COLO668 (cell line): ENCODE measurements around the gene FGF8.

Experiments used
- DNase-seq: peaks from one replicate; lab custom pipeline; 2025; ENCODE audit not compliant: unreplicated experiment; lab: John Stamatoyannopoulos, UW

Gene FGF8

GRCh38 chr10:101741938-101742337, 34.0 kb downstream of the FGF8 start:
- no peak for DNase-seq

GRCh38 chr10:101736666-101737065, 39.2 kb downstream of the FGF8 start:
- DNase-seq, result no peak

DNA sequence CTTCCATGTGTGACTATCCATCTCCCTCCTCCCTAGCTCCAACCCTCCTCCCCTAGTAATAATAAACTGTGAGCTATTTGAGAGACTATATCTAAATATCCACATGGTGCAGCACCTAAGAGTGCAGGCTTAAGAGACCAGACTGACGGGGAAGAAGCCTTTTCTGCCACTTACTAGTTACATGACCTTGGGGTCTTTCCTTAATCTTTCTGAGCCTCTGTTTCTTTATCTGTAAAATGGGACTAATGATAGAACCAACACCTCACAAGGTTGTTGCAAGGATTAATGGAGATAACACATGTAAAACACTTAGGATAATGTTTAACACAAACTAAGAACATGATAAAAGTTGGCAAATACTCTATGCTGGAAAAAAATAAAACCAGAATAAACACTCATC, 43.8 kb downstream of the FGF8 start:
- DNase-seq, result no peak

DNA sequence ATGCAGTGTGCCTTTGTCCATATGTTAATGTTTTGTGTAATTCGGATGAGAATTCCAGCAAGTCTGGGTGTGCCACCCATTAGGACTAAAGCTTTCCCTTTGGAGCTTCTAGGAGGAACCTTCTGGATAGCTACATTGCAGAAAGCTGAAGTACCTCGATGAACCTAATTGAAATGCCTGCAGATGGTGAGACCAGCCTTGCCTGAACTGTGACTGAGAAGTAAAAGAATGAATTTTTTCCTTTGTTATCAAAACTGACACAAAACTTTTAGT, 49.9 kb downstream of the FGF8 start:
- DNase-seq, result no peak

DNA sequence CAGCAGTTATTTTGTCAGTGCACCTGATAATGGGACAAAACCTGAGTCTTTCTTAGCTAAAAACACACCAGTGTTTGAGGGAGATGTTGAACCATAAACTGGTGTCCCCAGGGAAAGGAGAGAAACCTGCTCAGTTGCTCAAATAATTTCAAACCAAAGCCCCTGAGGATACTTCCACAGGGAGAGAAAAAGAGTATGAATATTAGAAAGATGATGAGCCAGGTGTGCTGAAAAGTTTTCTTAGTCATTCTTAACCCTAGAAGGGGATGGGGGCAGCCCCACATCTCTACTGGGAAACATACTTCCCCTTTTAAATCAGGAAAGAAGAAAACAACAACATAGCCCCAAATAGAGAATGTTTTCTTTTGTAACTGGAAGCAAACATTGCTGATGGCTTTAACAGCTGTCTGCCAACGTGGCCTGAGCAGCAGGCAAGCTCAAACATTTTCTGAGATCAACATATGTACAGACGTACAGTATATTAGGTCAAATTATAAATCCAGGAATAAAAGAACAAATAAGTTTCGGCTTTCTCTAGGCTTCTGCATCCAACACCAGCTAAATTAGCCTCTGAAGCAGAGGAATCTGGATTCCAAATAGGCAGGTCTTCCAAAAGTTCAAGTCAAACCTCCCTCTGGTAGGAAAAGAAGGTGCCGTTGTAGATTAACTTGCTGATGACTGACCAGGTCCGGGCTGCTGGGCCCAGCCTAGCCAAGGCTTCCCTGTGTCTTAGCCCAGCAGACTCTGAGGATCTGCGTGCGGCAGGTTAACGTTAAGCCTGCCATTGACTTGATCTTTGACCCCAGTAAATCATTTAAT, 50.4 kb downstream of the FGF8 start:
- DNase-seq, result no peak

DNA sequence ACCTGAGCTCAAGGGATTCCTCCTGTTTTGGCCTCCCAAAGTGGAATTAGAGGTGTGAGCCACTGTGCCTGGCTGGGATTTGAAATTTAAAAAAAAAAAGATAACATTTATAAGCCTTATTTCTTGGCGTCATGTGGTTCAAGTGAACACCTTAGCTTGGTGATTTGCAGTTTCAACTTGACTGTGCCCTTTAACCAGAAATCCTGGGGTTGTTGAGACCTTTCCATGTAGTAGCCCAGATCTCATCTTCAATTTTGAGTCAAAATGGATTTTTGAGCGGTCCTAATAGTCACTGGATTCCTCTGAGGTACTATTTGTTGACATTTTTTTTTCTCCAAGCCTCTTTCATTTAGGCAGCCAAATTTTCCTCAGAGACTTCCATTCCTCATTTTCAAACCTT, 51.5 kb downstream of the FGF8 start:
- no peak for DNase-seq

DNA sequence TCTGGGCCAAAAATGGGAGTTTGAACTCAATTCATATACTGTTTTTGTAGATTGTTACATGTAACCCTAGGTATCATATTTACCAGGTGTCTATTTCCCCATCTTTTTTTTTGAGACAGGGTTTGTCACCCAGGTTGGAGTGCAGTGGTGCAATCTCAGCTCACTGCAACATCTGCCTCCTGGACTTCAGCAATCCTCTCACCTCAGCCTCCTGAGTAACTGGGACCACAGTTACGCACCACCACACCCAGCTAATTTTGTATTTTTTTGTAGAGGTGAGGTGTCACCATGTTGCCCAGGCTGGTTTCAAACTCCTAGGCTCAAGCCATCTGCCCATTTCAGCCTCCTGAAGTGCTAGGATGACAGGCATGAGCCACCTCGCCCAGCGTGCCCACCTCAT, 52.7 kb downstream of the FGF8 start:
- DNase-seq, result no peak

GRCh38 chr10:101721806-101722205, 54.1 kb downstream of the FGF8 start:
- DNase-seq, result no peak

DNA sequence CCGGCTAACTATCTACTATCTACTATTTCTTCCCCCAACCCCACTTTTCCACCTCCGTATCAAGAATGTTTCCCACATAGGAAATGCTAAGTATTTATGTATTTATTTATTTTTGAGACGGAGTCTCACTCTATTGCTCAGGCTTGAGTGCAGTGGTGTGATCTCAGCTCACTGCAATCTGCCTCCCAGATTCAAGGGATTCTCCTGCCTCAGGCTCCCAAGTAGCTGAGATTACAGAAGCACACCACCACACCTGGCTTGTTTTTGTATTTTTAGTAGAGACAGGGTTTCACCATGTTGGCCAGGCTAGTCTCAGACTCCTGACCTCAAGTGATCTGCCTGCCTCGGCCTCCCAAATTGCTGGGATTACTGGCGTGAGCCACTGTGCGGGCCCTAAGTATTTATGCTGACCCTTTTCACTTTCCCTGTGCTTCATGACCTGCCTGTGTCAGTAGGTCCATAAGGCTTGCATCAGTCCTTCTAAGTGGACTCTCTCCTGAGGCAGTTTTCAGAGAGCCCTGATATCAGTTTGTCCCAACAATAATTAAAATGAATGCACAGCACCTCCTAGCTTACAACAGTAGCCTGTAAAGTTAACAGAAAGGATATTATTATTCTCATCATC, 55.2 kb downstream of the FGF8 start:
- no peak for DNase-seq
